Aorta (tissue), 5 donors: ENCODE measurements around the gene TMEM131L. TPM values are rescaled to one million over a fixed set of nuclear protein-coding genes. Genes with fewer than 3 reads are reported as not detected.

Experiments used
- ATAC-seq: fragments of 200-7000 bp; cut with Tn5 transposase; one replicate; pipeline ENCODE4 v1.9.1; 2022; ENCODE audit warnings: moderate library complexity; ENCODE audit not compliant: low FRiP score
- DNase-seq, 2 donors: peaks; one replicate each; pipeline ENCODE4 v3.0.0-alpha.2; 2020
- H3K27ac ChIP-seq, 2 donors: one replicate each; pipeline ENCODE4 v1.5.1; 2013; ENCODE audit warnings: low read length in 2 of 2, mild to moderate bottlenecking in 2 of 2, moderate library complexity in 2 of 2, control low read depth in 1 of 2, inconsistent platforms in 1 of 2, low read depth in 1 of 2
- H3K27me3 ChIP-seq, 2 donors: one replicate each; pipeline ENCODE4 v1.6.1; 2013; ENCODE audit warnings: control low read depth in 1 of 2, low read length in 1 of 2, mild to moderate bottlenecking in 1 of 2, moderate library complexity in 1 of 2; ENCODE audit not compliant: insufficient read depth in 2 of 2, control insufficient read depth in 1 of 2
- H3K36me3 ChIP-seq, 2 donors: one replicate each; pipeline ENCODE4 v1.6.1; 2013; ENCODE audit warnings: control low read depth in 1 of 2, low read length in 1 of 2, mild to moderate bottlenecking in 1 of 2; ENCODE audit not compliant: insufficient read depth in 2 of 2, control insufficient read depth in 1 of 2
- H3K4me1 ChIP-seq, 2 donors: one replicate each; pipeline ENCODE4 v1.6.1; 2013; ENCODE audit warnings: low read length in 2 of 2, control low read depth in 1 of 2, mild to moderate bottlenecking in 1 of 2, moderate library complexity in 1 of 2; ENCODE audit not compliant: insufficient read depth in 2 of 2, control insufficient read depth in 1 of 2
- H3K4me3 ChIP-seq, 2 donors: one replicate each; pipeline ENCODE4 v1.5.1; 2013; ENCODE audit warnings: low read length in 2 of 2, control low read depth in 1 of 2, mild to moderate bottlenecking in 1 of 2
- H3K9me3 ChIP-seq: one replicate; pipeline ENCODE4 v1.6.1; 2013; ENCODE audit warnings: mild to moderate bottlenecking, low read length; ENCODE audit not compliant: control insufficient read depth
- WGBS, 2 donors: extraction: QIAGEN DNeasy Blood & Tissue Kit; methylation state at CpG; one replicate each; pipeline ENCODE4 v1.1.7; 2013; 5-methylcytosine and 5-hydroxymethylcytosine counted together
- intact Hi-C, 2 donors: fragments of 100-400 bp; cut with DNase I; formaldehyde crosslinking; loops; one replicate each; pipeline versions ENCODE4 v1.14.2 to v1.15.0; 2022
- polyA plus RNA-seq, 2 donors: library from polyadenylated mRNA; stranded (reverse); fragments of 200-250 nt; gene quantifications; one replicate each; pipeline ENCODE4 v1.2.3, GENCODE V29; 2013
- total RNA-seq, 2 donors: library from RNA; stranded (reverse); fragmentation: NEBNext Ultra II Directional; extraction: Animal tissue kit (Norgen Biotek cat#: 25700); gene quantifications; one replicate each; pipeline ENCODE4 v1.2.1, GENCODE V29; 2021
- donor health status: healthy with polysubstance abuse.
- donor health status: Bipolar disorder and iron deficiency.
- donor health status: DM: no; HTN: no; CAD: no.
- donor health status: DM: no; HTN: no; CAD: no.
- donor health status: DM: yes; HTN: yes; CAD: no.

Gene TMEM131L
- total and polyA plus RNA-seq, 4 donors, result 2.0 to 22.5 (median 17.5) TPM

GRCh38 chr4:153684182-153684970 lies 218.2 kb downstream of the TMEM131L start, which contains the start of gene TLR2:
Gene TLR2 (plus strand): TSS chr4:153684280. CDS start chr4:153702908, 18,628 bp downstream.
- H3K9me3 ChIP-seq, result peaks cover 1% of the 10 kb centered on the region
- H3K27ac ChIP-seq, result no peak within 1 kb of the TSS
- DNase-seq (peak; percentile 91 to 92), ATAC-seq (peak; percentile 92)
- peak within 1 kb of the TSS; percentile 31 to 65 for H3K4me3 ChIP-seq
- no peaks in the 10 kb centered on the region for H3K27me3 ChIP-seq
- WGBS, 2 donors, result 0% methylated on average over 54 to 75 of the region's 75 CpGs
- intact Hi-C loops, result loop anchor here (5.0 kb wide), 1 partner anchor 37 kb away; no protein-coding TSS in a partner anchor
- H3K4me1 ChIP-seq, result no peaks in the 10 kb centered on the region
- no peaks in the 10 kb centered on the region for H3K36me3 ChIP-seq

DNA sequence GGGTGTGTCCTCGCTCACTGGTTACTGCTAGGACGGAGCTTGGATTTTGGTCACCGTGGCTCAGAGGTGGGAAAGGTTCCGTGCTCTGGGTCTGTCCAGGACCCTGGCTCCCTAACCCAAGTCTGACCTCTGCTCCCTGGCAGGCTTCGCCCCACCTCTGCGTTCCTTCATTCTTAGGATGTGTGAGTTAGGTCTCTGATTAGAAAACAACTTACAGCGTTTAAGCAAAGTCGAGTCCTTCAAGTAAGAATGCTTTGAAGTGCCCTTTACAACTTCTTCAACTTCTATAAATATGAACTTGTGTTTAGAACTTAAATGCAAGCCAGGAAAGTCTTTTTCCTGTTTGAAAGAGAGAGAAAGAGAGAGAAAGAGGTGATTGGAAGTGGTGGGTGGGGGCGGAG lies 218.8 kb downstream of the TMEM131L start:
- intact Hi-C loops, result loop anchor here (5.0 kb wide), 1 partner anchor 38 kb away; no protein-coding TSS in a partner anchor
- peaks cover 1% of the 10 kb centered on the region for H3K9me3 ChIP-seq
- DNase-seq, result no peak
- H3K4me1 ChIP-seq, result no peaks in the 10 kb centered on the region
- no peak overlapping the region for H3K27ac ChIP-seq
- H3K27me3 ChIP-seq, result no peaks in the 10 kb centered on the region
- H3K36me3 ChIP-seq, result no peaks in the 10 kb centered on the region
- WGBS, 2 donors, result 10 to 11% methylated on average over 9 of the region's 9 CpGs
- H3K4me3 ChIP-seq, result peak overlapping the region; percentile 31 to 65
- ATAC-seq, result peak; percentile 72

Other genes starting within 250 kb of the TMEM131L start
- 1 to 10 TPM in 1 of 2 donors, under 1 TPM in 1; 0.81 to 1.3 TPM for gene MND1, start 121.7 kb upstream of the TMEM131L start, total RNA-seq
- under 1 TPM in 1 of 2 donors, not detected in 1; 0.23 TPM for gene MND1, start 121.7 kb upstream of the TMEM131L start, polyA plus RNA-seq
- gene TLR2, start 217.9 kb downstream of the TMEM131L start, total RNA-seq, result 10 to 100 TPM; 49.9 to 55.7 TPM
- gene TLR2, start 217.9 kb downstream of the TMEM131L start, polyA plus RNA-seq, result 10 to 100 TPM in 1 of 2 donors, 1 to 10 TPM in 1; 6.1 to 12.8 TPM